Activated naive CD4-positive, alpha-beta T cell treated with anti-CD3 and anti-CD28 coated beads, Interleukin-2, amount 10 ng/mL, durations not matched to agents 7 days and 5 days (primary cell): ENCODE measurements around the gene MALL.
A peak's percentile ranks its signal among the peaks of the same experiment; 100 is the strongest.
"Not testable (repeated sequence)": the region's sequence is repeated elsewhere in the genome, so short reads cannot be mapped to it uniquely, and the experiment has no call there.

Source experiments
- CTCF ChIA-PET: fragments of 350-600 bp; sonication (Branson Sonifier 250); formaldehyde crosslinking; loops from one replicate; lab custom pipeline; 2021; ENCODE audit warnings: antibody characterized with exemption; lab: Charles Lee
- DNase-seq: peaks from one replicate; pipeline ENCODE4 v3.0.0-alpha.2; 2020
- H3K27ac Mint-ChIP-seq: one replicate; pipeline ENCODE4 v1.8.0; 2021; ENCODE audit warnings: mild to moderate bottlenecking, moderate library complexity, mixed read lengths
- H3K27me3 Mint-ChIP-seq: one replicate; pipeline ENCODE4 v1.8.0; 2021; ENCODE audit warnings: mild to moderate bottlenecking, mixed read lengths
- H3K36me3 Mint-ChIP-seq: one replicate; pipeline ENCODE4 v1.8.0; 2021; ENCODE audit warnings: mixed read lengths
- H3K4me1 Mint-ChIP-seq: one replicate; pipeline ENCODE4 v1.8.0; 2021; ENCODE audit warnings: mixed read lengths
- H3K4me3 Mint-ChIP-seq: one replicate; pipeline ENCODE4 v1.8.0; 2021; ENCODE audit warnings: mild to moderate bottlenecking, moderate library complexity, mixed read lengths
- H3K9me3 Mint-ChIP-seq: one replicate; pipeline ENCODE4 v1.8.0; 2021; ENCODE audit warnings: mixed read lengths

MALL gene

GRCh38 chr2:110115291-110116032 lies at the start of gene MALL:
Gene MALL (minus strand): TSS chr2:110115822. CDS start chr2:110115792, 30 bp downstream.
- CTCF ChIA-PET, result interaction anchor here (1.5 kb wide), 1 partner anchor 41 kb away, joined by 4 read pairs; no protein-coding TSS in a partner anchor
- no peak within 1 kb of the TSS for H3K4me3 Mint-ChIP-seq
- peaks cover 2% of the 10 kb centered on the region for H3K9me3 Mint-ChIP-seq
- H3K27ac Mint-ChIP-seq, result no peak within 1 kb of the TSS
- peaks cover 27% of the 10 kb centered on the region for H3K4me1 Mint-ChIP-seq
- H3K27me3 Mint-ChIP-seq, result peaks cover 63% of the 10 kb centered on the region
- DNase-seq, result no peak
- no peaks in the 10 kb centered on the region for H3K36me3 Mint-ChIP-seq

GRCh38 chr2:110157153-110157793 lies 41.7 kb upstream of the MALL start:
- Mint-ChIP-seq H3K4me1 (no peaks in the 10 kb centered on the region), H3K9me3 (peaks cover 16% of the 10 kb centered on the region), H3K4me3 (no peak overlapping the region), H3K36me3 (peaks cover 6% of the 10 kb centered on the region), H3K27me3 (no peaks in the 10 kb centered on the region), H3K27ac (no peak overlapping the region)
- CTCF ChIA-PET, result interaction anchor here (0.7 to 1.8 kb wide), 5 partner anchors 10 to 55 kb away, joined by 3 to 6 read pairs (median 5); partner anchors contain the start of gene MALL
- DNase-seq, result peak; percentile 48

GRCh38 chr2:110154828-110155227 lies 39.2 kb upstream of the MALL start:
- H3K27ac Mint-ChIP-seq, H3K4me1 Mint-ChIP-seq, H3K36me3 Mint-ChIP-seq, DNase-seq, H3K4me3 Mint-ChIP-seq, CTCF ChIA-PET, H3K27me3 Mint-ChIP-seq: not testable (repeated sequence)
- peaks cover 16% of the 10 kb centered on the region for H3K9me3 Mint-ChIP-seq

GRCh38 chr2:110154188-110154587 lies 38.6 kb upstream of the MALL start:
- H3K27me3 Mint-ChIP-seq, H3K27ac Mint-ChIP-seq, CTCF ChIA-PET, H3K36me3 Mint-ChIP-seq, H3K4me3 Mint-ChIP-seq, DNase-seq, H3K4me1 Mint-ChIP-seq: not testable (repeated sequence)
- peaks cover 16% of the 10 kb centered on the region for H3K9me3 Mint-ChIP-seq

GRCh38 chr2:110153416-110153815 lies 37.8 kb upstream of the MALL start:
- H3K36me3 Mint-ChIP-seq, result peaks cover 6% of the 10 kb centered on the region
- peaks cover 16% of the 10 kb centered on the region for H3K9me3 Mint-ChIP-seq
- no peak for DNase-seq
- no peaks in the 10 kb centered on the region for H3K4me1 Mint-ChIP-seq
- CTCF ChIA-PET, result no interaction called here
- H3K27me3 Mint-ChIP-seq, result no peaks in the 10 kb centered on the region
- H3K4me3 Mint-ChIP-seq, result no peak overlapping the region
- no peak overlapping the region for H3K27ac Mint-ChIP-seq

GRCh38 chr2:110152943-110153342 lies 37.3 kb upstream of the MALL start:
- Mint-ChIP-seq H3K27me3 (no peaks in the 10 kb centered on the region), H3K4me1 (no peaks in the 10 kb centered on the region), H3K36me3 (peaks cover 7% of the 10 kb centered on the region), H3K27ac (no peak overlapping the region), H3K9me3 (peaks cover 16% of the 10 kb centered on the region), H3K4me3 (no peak overlapping the region)
- CTCF ChIA-PET, result no interaction called here
- no peak for DNase-seq

- H3K9me3 Mint-ChIP-seq, result peaks cover 11% of the 10 kb centered on the region
- no peak for DNase-seq
- H3K4me3 Mint-ChIP-seq, result no peak overlapping the region
- CTCF ChIA-PET, result no interaction called here
- no peaks in the 10 kb centered on the region for H3K27me3 Mint-ChIP-seq
- no peaks in the 10 kb centered on the region for H3K4me1 Mint-ChIP-seq
- H3K36me3 Mint-ChIP-seq, result peaks cover 7% of the 10 kb centered on the region
- no peak overlapping the region for H3K27ac Mint-ChIP-seq
Measured at GRCh38 chr2:110149330-110150220, 34.0 kb upstream of the MALL start.

- DNase-seq, result no peak
- CTCF ChIA-PET, result no interaction called here
- H3K27ac Mint-ChIP-seq, result no peak overlapping the region
- no peak overlapping the region for H3K4me3 Mint-ChIP-seq
- H3K36me3 Mint-ChIP-seq, result peaks cover 1% of the 10 kb centered on the region
- H3K27me3 Mint-ChIP-seq, result no peaks in the 10 kb centered on the region
- no peaks in the 10 kb centered on the region for H3K4me1 Mint-ChIP-seq
- peaks cover 2% of the 10 kb centered on the region for H3K9me3 Mint-ChIP-seq
Measured at GRCh38 chr2:110146945-110147332, 31.3 kb upstream of the MALL start.

- no peak for DNase-seq
- Mint-ChIP-seq H3K27ac (no peak overlapping the region), H3K27me3 (no peaks in the 10 kb centered on the region), H3K9me3 (peaks cover 2% of the 10 kb centered on the region), H3K4me3 (no peak overlapping the region), H3K36me3 (peaks cover 1% of the 10 kb centered on the region), H3K4me1 (no peaks in the 10 kb centered on the region)
- CTCF ChIA-PET, result no interaction called here
Measured at GRCh38 chr2:110146183-110146944, 30.7 kb upstream of the MALL start.

- peaks cover 1% of the 10 kb centered on the region for H3K36me3 Mint-ChIP-seq
- H3K9me3 Mint-ChIP-seq, result peaks cover 2% of the 10 kb centered on the region
- CTCF ChIA-PET, result no interaction called here
- no peak overlapping the region for H3K4me3 Mint-ChIP-seq
- H3K4me1 Mint-ChIP-seq, result no peaks in the 10 kb centered on the region
- H3K27me3 Mint-ChIP-seq, result peaks cover 3% of the 10 kb centered on the region
- no peak for DNase-seq
- no peak overlapping the region for H3K27ac Mint-ChIP-seq
Measured at GRCh38 chr2:110143982-110144381, 28.4 kb upstream of the MALL start.

GRCh38 chr2:110140401-110140800 lies 24.8 kb upstream of the MALL start:
- CTCF ChIA-PET, result no interaction called here
- H3K36me3 Mint-ChIP-seq, result no peaks in the 10 kb centered on the region
- DNase-seq, result no peak
- H3K4me1 Mint-ChIP-seq, result no peaks in the 10 kb centered on the region
- no peaks in the 10 kb centered on the region for H3K9me3 Mint-ChIP-seq
- no peak overlapping the region for H3K27ac Mint-ChIP-seq
- H3K27me3 Mint-ChIP-seq, result peaks cover 7% of the 10 kb centered on the region
- no peak overlapping the region for H3K4me3 Mint-ChIP-seq

- Mint-ChIP-seq H3K27ac (no peak overlapping the region), H3K4me1 (no peaks in the 10 kb centered on the region), H3K27me3 (peaks cover 7% of the 10 kb centered on the region), H3K9me3 (peaks cover 5% of the 10 kb centered on the region), H3K36me3 (no peaks in the 10 kb centered on the region), H3K4me3 (no peak overlapping the region)
- DNase-seq, result no peak
- CTCF ChIA-PET, result no interaction called here
Measured at GRCh38 chr2:110134025-110134424, 18.4 kb upstream of the MALL start.

GRCh38 chr2:110131166-110131565 lies 15.5 kb upstream of the MALL start:
- DNase-seq, result no peak
- Mint-ChIP-seq H3K36me3 (no peaks in the 10 kb centered on the region), H3K4me3 (no peak overlapping the region), H3K27ac (no peak overlapping the region), H3K9me3 (peaks cover 5% of the 10 kb centered on the region), H3K4me1 (no peaks in the 10 kb centered on the region), H3K27me3 (peaks cover 4% of the 10 kb centered on the region)
- CTCF ChIA-PET, result interaction anchor here (1.1 kb wide), 1 partner anchor 10 kb away, joined by 3 read pairs; no protein-coding TSS in a partner anchor

GRCh38 chr2:110130757-110131156 lies 15.1 kb upstream of the MALL start:
- Mint-ChIP-seq H3K27ac (no peak overlapping the region), H3K4me1 (no peaks in the 10 kb centered on the region), H3K9me3 (peaks cover 5% of the 10 kb centered on the region), H3K4me3 (no peak overlapping the region), H3K27me3 (peaks cover 4% of the 10 kb centered on the region), H3K36me3 (no peaks in the 10 kb centered on the region)
- DNase-seq, result no peak
- CTCF ChIA-PET, result no interaction called here
